ENCODE data around the gene UBE2E2. TPM values are rescaled to one million over a fixed set of nuclear protein-coding genes. Genes with fewer than 3 reads are reported as not detected.

The UBE2E2 gene
- polyA plus RNA-seq, 1 experiment, result 41.9 TPM

DNA sequence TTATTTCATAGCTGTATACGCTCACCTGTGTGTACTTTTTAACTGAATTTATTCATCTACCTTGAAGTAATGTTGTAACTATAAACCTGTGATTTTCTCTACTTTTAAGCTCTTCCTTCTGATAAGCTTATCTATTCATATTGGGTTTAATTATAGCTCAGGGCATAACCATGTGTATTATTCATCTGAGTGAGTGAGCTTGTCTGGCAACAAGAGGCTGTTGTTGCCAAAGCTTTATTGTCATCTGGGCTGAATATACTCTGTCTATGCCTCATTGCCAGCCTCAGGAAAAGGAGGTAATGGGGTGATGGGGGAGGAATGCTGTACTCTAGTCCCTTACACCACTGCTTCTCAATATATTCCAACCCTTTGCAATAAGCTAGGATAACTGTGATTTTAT is 292.4 kb downstream of the UBE2E2 start:
- DNase-seq (ENCODE audit: low read depth), result no peak
- ChIA-PET CTCF (interaction anchor here (0.9 to 1.5 kb wide), 3 partner anchors 16 to 251 kb away, joined by 3 read pairs; no protein-coding TSS in a partner anchor), POLR2A (interaction anchor here (0.6 kb wide), 1 partner anchor 25 kb away, joined by 3 read pairs; no protein-coding TSS in a partner anchor)

DNA sequence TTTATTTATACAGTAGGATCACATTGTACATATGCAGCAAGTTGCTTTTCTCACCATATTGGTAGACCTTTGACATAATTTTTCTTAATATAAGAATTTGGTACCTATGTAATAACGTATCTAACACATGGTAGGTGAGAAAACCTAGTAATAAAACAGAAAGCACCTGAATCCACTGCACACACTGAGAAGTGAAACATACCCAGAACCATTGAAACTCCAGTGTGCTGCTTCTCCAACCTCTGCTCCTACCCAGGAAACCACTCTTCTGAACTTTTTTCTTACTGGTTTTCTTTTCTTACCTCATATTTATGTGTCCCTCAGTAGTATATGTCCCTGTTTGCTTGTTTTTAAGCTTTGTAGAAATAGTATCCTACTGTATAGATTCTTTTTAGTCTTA is 293.0 kb downstream of the UBE2E2 start:
- peaks cover 1% of the 10 kb centered on the region; the same call in 1 of the 2 replicates for H3K36me3 ChIP-seq (ENCODE audit: control insufficient read depth, insufficient read depth, low read length)
- CTCF ChIA-PET, result interaction anchor here (1.3 to 1.5 kb wide), 2 partner anchors 16 to 24 kb away, joined by 3 read pairs; no protein-coding TSS in a partner anchor
- no peak for TF ChIP-seq CTCF (IDR thresholded peaks at IDR 0.05; ENCODE audit: insufficient read depth, low read depth, low read length)
- POLR2A ChIA-PET, result no interaction called here
- no peaks in the 10 kb centered on the region for H3K27me3 ChIP-seq (ENCODE audit: control insufficient read depth, insufficient read depth, low read length)
- no peak for DNase-seq (ENCODE audit: low read depth)
- no peak overlapping the region for H3K4me3 ChIP-seq (ENCODE audit: low read depth, low read length)

More for the DNA sequence above, 292.4 kb downstream of the UBE2E2 start:
- H3K27me3 ChIP-seq (ENCODE audit: control insufficient read depth, insufficient read depth, low read length), result no peaks in the 10 kb centered on the region
- peaks cover 1% of the 10 kb centered on the region; the same call in 1 of the 2 replicates for H3K36me3 ChIP-seq (ENCODE audit: control insufficient read depth, insufficient read depth, low read length)
- H3K4me3 ChIP-seq (ENCODE audit: low read depth, low read length), result no peak overlapping the region
- TF ChIP-seq CTCF (IDR thresholded peaks at IDR 0.05; ENCODE audit: insufficient read depth, low read depth, low read length), result no peak

- ChIA-PET CTCF (no interaction called here), POLR2A (no interaction called here)
- Histone ChIP-seq H3K4me3 (ENCODE audit: low read depth, low read length) (no peak overlapping the region), H3K27me3 (ENCODE audit: control insufficient read depth, insufficient read depth, low read length) (no peaks in the 10 kb centered on the region), H3K36me3 (ENCODE audit: control insufficient read depth, insufficient read depth, low read length) (peaks cover 1% of the 10 kb centered on the region; the same call in 1 of the 2 replicates)
- DNase-seq (ENCODE audit: low read depth), result no peak
- no peak for TF ChIP-seq CTCF (IDR thresholded peaks at IDR 0.05; ENCODE audit: insufficient read depth, low read depth, low read length)
These were observed 294.0 kb downstream of the UBE2E2 start for GRCh38 chr3:23497156-23497555.

GRCh38 chr3:23501201-23501802 is 298.2 kb downstream of the UBE2E2 start:
- POLR2A ChIA-PET, result interaction anchor here (0.7 kb wide), 1 partner anchor 249 kb away, joined by 4 read pairs; no protein-coding TSS in a partner anchor
- no peak for TF ChIP-seq CTCF (IDR thresholded peaks at IDR 0.05; ENCODE audit: insufficient read depth, low read depth, low read length)
- CTCF ChIA-PET, result interaction anchor here (1.8 kb wide), 1 partner anchor 11 kb away, joined by 3 read pairs; no protein-coding TSS in a partner anchor
- H3K4me3 ChIP-seq (ENCODE audit: low read depth, low read length), result no peak overlapping the region
- peaks cover 1% of the 10 kb centered on the region; the same call in 1 of the 2 replicates for H3K36me3 ChIP-seq (ENCODE audit: control insufficient read depth, insufficient read depth, low read length)
- no peak for DNase-seq (ENCODE audit: low read depth)
- H3K27me3 ChIP-seq (ENCODE audit: control insufficient read depth, insufficient read depth, low read length), result no peaks in the 10 kb centered on the region

GRCh38 chr3:23508464-23508863 is 305.3 kb downstream of the UBE2E2 start:
- ChIA-PET CTCF (no interaction called here), POLR2A (no interaction called here)
- DNase-seq (ENCODE audit: low read depth), result no peak
- Histone ChIP-seq H3K27me3 (ENCODE audit: control insufficient read depth, insufficient read depth, low read length) (no peaks in the 10 kb centered on the region), H3K4me3 (ENCODE audit: low read depth, low read length) (no peak overlapping the region), H3K36me3 (ENCODE audit: control insufficient read depth, insufficient read depth, low read length) (no peaks in the 10 kb centered on the region)
- no peak for TF ChIP-seq CTCF (IDR thresholded peaks at IDR 0.05; ENCODE audit: insufficient read depth, low read depth, low read length)
